GM19372 (cell line): Measurements from ENCODE around the gene IKZF2.

ENCODE experiments used
- ATAC-seq: cut with Tn5 transposase; IDR thresholded peaks from one replicate; pipeline ENCODE4 v1.9.1; 2021; ENCODE audit warnings: mild to moderate bottlenecking, low read depth, moderate library complexity; ENCODE audit not compliant: unreplicated experiment

Gene IKZF2

GRCh38 chr2:213010106-213010779 lies 141.2 kb downstream of the IKZF2 start:
- no peak for ATAC-seq

GRCh38 chr2:213007290-213007838 lies 144.0 kb downstream of the IKZF2 start:
- no peak for ATAC-seq

GRCh38 chr2:213004197-213004821 lies 147.1 kb downstream of the IKZF2 start:
- ATAC-seq = no peak

- no peak for ATAC-seq
Observed at GRCh38 chr2:213002383-213002782, 149.0 kb downstream of the IKZF2 start.

GRCh38 chr2:213001297-213001910 lies 150.0 kb downstream of the IKZF2 start:
- ATAC-seq = no peak

- ATAC-seq = no peak
Observed at GRCh38 chr2:212998626-212999359, 152.6 kb downstream of the IKZF2 start.

GRCh38 chr2:212997526-212998020 lies 153.8 kb downstream of the IKZF2 start:
- no peak for ATAC-seq

- ATAC-seq = no peak
Observed at GRCh38 chr2:212995920-212996319, 155.5 kb downstream of the IKZF2 start.

- no peak for ATAC-seq
Observed at GRCh38 chr2:212994976-212995375, 156.4 kb downstream of the IKZF2 start.

GRCh38 chr2:212991120-212991519 lies 160.3 kb downstream of the IKZF2 start:
- ATAC-seq = no peak

GRCh38 chr2:212990697-212991096 lies 160.7 kb downstream of the IKZF2 start:
- ATAC-seq = no peak

- ATAC-seq = no peak
Observed at GRCh38 chr2:212987492-212987891, 163.9 kb downstream of the IKZF2 start.

- no peak for ATAC-seq
Observed at GRCh38 chr2:212984129-212984528, 167.3 kb downstream of the IKZF2 start.

- no peak for ATAC-seq
Observed at GRCh38 chr2:212979799-212980198, 171.6 kb downstream of the IKZF2 start.

- ATAC-seq = no peak
Observed at GRCh38 chr2:212979046-212979612, 172.3 kb downstream of the IKZF2 start.

- ATAC-seq = no peak
Observed at GRCh38 chr2:212977152-212977551, 174.3 kb downstream of the IKZF2 start.

- ATAC-seq = no peak
Observed at GRCh38 chr2:212975333-212975732, 176.1 kb downstream of the IKZF2 start.

GRCh38 chr2:212974692-212975091 lies 176.7 kb downstream of the IKZF2 start:
- no peak for ATAC-seq

GRCh38 chr2:212973347-212973746 lies 178.1 kb downstream of the IKZF2 start:
- no peak for ATAC-seq

GRCh38 chr2:212970132-212970531 lies 181.3 kb downstream of the IKZF2 start:
- no peak for ATAC-seq
